Fibroblast of peridontal ligament (primary cell): ENCODE measurements around the gene IFNAR1.
A peak's percentile ranks its signal among the peaks of the same experiment; 100 is the strongest.
"Not testable (repeated sequence)": the region's sequence is repeated elsewhere in the genome, so short reads cannot be mapped to it uniquely, and the experiment has no call there.

Experiments used
- DNase-seq: peaks from one replicate; pipeline ENCODE4 v3.0.0-alpha.2; 2010; ENCODE audit errors: extremely low read depth

IFNAR1 gene

DNA sequence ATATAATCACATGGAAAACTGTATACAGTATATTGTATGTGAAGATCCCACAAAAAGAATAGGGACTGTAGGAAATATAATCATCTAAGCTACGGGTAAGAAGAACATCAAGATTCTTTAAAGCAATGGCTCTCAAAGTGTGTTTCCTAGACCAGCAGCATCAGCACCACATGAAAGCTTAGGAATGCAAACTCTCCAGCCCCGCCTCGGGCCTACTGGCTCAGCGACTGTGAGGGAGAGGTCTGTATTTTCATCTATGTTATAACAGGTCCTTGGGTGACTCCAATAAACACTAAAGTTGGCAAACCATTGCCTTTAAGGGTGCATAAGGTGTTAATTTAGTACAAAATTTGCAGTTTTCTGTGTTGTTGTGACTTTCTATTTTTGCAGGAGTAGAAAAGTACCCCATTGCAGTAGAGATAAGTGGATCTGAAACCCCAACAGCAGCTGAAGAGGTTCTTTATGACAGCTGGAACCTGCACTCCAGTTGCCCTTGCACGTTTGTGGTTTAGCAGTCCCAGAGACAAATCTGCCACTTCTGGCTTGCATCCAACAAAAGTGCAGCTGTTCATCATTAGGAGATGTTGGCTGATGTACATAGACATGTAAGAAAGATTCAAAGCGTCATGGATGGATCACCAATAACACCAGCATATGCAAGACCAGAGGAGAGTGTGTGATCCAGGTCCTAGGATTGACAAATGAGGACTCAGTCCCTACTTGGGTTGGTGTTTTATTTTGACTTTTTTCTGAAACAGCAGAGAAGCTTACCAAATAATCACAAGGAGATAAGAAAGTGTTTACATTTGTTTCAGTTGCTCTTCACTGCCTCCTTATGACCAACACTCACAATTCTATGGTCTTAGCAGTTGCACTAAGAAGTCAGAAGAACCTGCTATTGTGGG, 15.9 kb upstream of the IFNAR1 start:
- peak; percentile 55 for DNase-seq

DNA sequence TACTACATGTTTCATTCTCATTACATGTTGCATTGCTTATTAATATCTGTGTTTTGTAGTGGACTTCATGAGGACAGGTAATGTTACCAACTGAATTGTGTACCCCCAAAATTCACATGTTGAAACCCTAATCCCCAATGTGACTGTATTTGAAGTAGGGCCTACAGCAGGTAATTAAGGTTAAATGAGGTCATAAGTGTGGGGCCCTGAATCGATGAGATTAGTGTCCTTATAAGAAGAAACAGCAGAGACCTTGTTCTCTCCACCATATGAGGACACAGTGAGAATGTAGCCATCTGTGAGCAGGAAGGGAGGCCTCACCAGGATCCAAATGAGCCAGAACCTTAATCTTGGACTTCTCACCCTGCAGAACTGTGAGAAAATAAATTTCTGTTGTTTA, 15.0 kb upstream of the IFNAR1 start:
- DNase-seq: no peak

DNA sequence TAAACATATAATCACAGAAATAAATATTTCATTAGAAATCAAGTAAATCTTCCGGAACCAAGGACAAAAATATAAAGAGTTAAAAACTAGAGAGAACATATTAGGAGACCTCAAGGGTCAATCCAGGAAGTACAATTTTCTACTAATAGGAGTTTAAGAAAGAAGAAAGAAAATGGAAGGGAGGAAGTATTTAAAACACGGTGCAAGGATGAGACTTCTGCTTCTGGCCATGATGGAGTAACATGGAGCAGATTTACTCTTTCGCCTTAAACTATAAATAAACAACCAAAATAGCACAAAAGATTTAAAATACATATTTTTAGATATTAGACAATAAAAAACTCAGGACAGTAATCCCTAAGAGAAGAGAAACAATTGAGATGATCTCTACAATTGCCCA, 12.6 kb upstream of the IFNAR1 start:
- no peak for DNase-seq

DNA sequence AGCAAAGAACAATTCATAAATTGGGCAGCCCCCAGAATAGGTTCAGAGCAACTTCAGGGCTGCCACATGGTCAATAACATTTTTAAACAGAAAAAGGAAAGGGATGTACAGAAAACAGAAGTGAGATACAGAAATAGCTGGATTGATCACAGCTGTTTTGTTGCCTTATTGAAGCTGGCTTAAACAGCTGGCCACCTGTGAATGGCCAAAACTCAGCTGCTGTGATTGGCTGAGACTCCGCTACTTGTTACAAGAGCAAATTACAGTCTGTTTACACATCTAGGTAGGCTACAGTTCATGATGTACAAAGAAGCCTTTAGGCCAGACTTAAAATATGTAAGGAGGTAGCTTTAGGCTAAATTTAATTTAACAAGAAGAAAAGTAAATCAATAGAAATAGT, 11.6 kb upstream of the IFNAR1 start:
- DNase-seq: no peak

DNA sequence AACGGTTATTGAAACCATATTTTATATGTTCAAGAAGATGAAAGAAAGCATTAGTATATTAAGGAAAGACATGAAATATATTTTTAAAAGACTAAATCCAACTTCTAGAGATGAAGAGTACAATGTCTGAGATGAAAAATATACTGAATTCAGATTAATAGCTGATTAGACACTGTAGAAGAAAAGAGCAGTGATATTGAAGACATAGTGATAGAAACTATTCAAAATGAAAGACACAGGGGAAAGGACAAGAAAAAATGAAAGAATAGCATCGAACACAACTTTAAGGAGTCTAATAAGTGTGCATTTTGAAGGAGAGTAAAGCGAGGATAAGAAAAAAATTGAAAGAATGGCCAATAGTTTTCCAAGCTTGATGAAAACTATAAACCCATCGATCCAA, 11.2 kb upstream of the IFNAR1 start:
- no peak for DNase-seq

- DNase-seq: no peak
Measured at GRCh38 chr21:33314111-33314510, 10.7 kb upstream of the IFNAR1 start.

DNA sequence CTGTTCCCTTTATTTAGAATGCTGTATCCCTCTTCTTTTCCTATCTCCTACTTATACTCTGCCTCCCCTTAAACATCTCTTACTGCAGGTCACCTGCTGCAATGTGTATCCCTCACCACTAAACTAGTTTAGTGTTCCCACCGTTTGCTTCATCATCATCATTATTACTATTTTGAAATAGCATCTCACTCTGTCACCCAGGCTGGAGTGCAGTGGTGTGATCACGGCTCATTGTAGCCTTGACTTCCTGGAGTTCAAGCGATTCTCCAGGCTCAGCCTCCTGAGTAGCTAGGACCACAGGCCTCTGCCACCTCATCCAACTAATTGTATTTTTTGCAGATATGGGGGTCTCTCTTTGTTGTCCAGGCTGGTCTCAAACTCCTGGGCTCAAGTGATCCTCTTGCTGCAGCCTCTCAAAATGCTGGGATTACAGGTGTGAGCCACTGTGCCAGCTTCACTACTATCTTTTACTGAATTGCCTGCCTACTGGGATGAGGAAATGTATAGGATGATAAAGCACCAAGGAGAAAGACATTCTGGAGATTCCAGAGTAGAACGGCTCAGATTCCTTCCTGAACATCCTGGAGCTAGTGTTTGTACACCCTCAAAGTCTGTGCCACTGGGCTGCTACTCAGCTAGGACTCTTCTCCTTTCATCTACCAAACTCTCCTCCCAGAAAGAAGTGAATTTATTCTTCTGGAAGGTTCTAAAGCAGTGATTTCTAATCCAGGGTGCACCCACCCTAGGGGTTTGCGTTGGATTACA, 8.6 kb upstream of the IFNAR1 start:
- DNase-seq: no peak

GRCh38 chr21:33317145-33317544, 7.6 kb upstream of the IFNAR1 start:
- peak; percentile 42 for DNase-seq

- DNase-seq: no peak
Measured at GRCh38 chr21:33317786-33318486, 6.8 kb upstream of the IFNAR1 start.

- not testable (repeated sequence) for DNase-seq
Measured at GRCh38 chr21:33321005-33321404, 3.8 kb upstream of the IFNAR1 start.

DNA sequence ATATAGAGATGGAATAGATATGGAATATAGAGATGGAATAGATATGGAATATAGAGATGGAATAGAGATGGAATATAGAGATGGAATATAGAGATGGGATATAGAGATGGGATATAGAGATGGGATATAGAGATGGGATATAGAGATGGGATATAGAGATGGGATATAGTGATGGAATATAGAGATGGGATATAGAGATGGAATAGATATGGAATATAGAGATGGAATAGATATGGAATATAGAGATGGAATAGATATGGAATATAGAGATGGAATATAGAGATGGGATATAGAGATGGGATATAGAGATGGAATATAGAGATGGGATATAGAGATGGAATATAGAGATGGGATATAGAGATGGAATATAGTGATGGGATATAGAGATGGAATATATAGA, 1.2 kb upstream of the IFNAR1 start:
- DNase-seq: not testable (repeated sequence)

DNA sequence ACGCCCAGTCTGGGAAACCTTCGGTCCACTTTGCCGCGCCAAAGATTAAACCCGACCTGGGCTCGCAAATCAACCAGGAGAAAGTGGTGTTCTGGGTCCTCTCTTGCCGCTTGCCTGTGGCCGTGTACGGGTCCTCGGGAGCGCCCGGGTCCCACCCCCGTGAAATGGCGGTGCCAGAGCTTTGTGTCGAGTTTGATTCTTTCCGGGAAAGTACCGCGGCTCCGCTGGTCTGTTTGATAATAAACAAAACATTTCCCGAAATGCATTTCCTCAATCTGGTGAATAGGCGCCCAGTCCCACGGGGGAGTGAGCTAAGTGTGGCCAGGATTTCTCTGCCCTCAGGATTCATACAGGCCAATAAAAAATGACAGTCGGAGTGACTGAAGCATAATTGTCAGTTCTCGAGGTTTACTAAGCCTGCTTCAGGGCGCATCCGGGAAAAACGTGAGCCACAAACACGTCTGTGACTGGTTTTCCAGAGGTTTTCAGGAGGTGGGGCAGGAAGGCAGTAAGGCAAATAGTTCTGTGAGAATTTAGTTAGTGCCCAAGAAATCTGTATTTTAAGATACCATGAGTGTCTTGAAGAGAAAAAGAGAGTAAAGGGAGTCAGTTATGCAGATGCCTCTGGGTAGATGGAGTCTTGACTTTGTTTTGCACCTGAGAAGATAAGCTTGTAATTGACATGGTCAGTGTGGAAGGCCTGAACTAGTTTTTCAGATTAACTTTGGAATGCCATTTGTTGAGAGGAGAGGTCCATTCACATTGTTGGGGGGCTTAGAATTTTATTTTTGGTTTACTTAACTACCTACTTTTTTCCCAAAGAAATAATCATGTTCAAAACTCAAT, 675 bp downstream of the IFNAR1 start:
- DNase-seq: peak; percentile 73

- no peak for DNase-seq
Measured at GRCh38 chr21:33327326-33327725, 2.6 kb downstream of the IFNAR1 start.

- no peak for DNase-seq
Measured at GRCh38 chr21:33327792-33328433, 3.1 kb downstream of the IFNAR1 start.

DNA sequence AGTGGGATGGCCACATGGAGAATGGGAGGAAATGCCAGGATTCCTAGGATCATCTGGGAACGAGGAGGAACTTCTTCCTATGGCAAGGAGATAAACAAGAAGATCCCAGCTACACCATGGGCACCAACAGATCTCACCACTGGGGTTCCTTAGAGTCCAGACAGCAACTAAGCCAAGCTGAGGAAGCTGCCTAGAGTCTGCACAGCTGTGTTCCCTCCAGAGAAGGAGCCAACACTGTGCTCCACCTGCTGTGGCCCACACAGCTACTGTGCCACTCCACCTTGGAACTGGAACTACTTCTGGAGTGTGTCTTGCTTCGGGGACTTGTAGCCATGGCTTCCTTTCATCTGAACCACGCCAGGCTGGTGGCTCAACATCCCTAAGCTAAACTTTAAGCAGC, 6.0 kb downstream of the IFNAR1 start:
- DNase-seq: no peak

DNA sequence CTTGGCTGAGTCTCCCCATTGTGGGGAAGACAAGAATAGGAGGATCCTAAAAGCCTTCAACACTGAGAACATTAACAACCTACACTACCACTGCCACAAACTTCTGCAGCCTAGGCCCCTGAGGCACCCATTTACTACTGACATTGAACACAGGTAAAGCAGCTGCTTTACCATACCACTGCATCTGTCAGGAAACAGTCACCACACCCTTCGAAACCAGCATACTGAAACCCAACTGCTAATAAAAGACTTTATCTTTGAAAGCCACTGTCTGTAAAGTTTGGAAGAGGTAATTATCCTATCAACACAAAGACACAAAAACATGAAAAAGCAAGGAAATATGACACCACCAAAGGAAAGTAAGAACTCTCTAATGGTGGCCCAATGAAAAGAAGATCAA, 7.4 kb downstream of the IFNAR1 start:
- no peak for DNase-seq

DNA sequence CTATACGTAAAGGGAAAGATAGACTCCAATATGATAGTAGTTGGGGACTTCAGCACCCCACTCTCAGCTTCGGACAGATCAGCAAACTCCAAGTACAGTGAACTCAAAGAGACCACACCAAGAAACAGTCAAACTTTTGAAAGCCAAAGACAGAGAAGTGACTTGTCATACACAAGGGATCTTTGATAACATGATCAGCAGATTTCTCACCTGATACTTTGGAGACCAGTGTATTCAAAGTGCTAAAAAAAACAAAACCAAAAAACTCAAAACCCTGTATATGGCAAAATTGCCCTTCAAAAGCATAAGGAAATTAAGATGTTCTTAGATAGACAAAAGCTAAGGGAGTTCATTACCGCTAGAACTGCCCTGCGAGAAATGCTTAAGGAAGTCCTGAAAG, 9.4 kb downstream of the IFNAR1 start:
- DNase-seq: no peak

- no peak for DNase-seq
Measured at GRCh38 chr21:33334824-33335223, 10.1 kb downstream of the IFNAR1 start.

DNA sequence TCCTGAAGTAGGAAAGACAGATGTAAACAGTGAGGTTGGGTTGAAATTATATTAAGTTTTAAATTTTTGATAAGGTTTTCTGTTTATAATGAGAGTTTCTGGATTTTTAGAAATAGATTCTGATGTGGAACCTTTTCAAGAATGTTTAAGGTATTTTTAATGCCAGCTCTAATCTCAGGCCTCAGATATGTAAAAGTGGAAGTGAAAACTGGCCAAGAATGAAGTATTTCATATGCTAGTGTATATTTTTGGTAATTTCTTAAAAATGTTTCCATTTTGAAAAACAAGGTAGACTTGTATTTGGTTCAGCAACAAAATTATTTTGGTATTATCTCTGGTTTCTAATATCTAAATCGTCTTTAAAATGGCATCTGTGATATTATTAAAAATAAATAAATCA, 14.4 kb downstream of the IFNAR1 start:
- no peak for DNase-seq

DNA sequence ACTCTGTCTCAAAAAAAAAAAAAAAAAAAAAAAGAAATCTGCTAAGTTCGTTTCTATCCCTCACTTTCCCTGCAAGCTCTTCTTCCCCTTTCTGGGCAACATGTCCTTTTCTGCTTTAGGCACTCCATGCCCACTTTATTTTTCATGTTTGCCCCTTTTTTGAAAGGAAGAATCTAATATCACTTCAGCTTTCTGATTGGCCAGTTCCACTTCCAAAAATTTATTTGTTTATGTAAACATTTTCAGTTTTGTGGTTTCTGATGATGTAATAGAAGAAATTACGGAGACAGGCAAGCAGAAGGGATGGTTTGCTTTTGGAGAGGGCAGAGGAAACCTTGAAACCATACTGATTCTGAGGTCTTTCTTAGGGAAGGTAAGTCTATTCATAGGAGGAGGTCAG, 15.1 kb downstream of the IFNAR1 start:
- DNase-seq: peak; percentile 49

- no peak for DNase-seq
Measured at GRCh38 chr21:33345751-33346238, 21.0 kb downstream of the IFNAR1 start.
